ENCODE measurements around the gene NAT10.

NAT10 gene

GRCh38 chr11:34189191-34189590 lies 83.8 kb downstream of the NAT10 start:
- Histone ChIP-seq H3K4me3 (no peak overlapping the region), H3K27ac (no peak overlapping the region)
- TF ChIP-seq CTCF (IDR thresholded peaks at IDR 0.05) = no peak
- no peak for DNase-seq (ENCODE audit: low spot score)

GRCh38 chr11:34190192-34191139 lies 85.0 kb downstream of the NAT10 start:
- Histone ChIP-seq H3K4me3 (no peak overlapping the region), H3K27ac (no peak overlapping the region)
- no peak for TF ChIP-seq CTCF (IDR thresholded peaks at IDR 0.05)
- DNase-seq (ENCODE audit: low spot score) = no peak

- Histone ChIP-seq H3K27ac (peak overlapping the region in 1 of 2 donors; percentile 85), H3K4me3 (no peak overlapping the region)
- TF ChIP-seq CTCF (IDR thresholded peaks at IDR 0.05) = no peak
- DNase-seq (ENCODE audit: low spot score) = no peak
Observed at GRCh38 chr11:34191578-34191977, 86.1 kb downstream of the NAT10 start.

- Histone ChIP-seq H3K4me3 (peak overlapping the region; percentile 23), H3K27ac (peak overlapping the region; percentile 51 to 85)
- TF ChIP-seq CTCF (IDR thresholded peaks at IDR 0.05) = no peak
- DNase-seq (ENCODE audit: low spot score) = peak; percentile 85
Observed at GRCh38 chr11:34192481-34193401, 87.3 kb downstream of the NAT10 start.

GRCh38 chr11:34194576-34195335 lies 89.3 kb downstream of the NAT10 start:
- Histone ChIP-seq H3K4me3 (no peak overlapping the region), H3K27ac (peak overlapping the region in 1 of 2 donors; percentile 85)
- TF ChIP-seq CTCF (IDR thresholded peaks at IDR 0.05) = no peak
- no peak for DNase-seq (ENCODE audit: low spot score)

All from coronary artery (tissue), 2 donors.